Esophagus muscularis mucosa (tissue), 4 donors: ENCODE data around the gene MAP4K4.

Experiments
- EP300 ChIP-seq: sonication (generic); formaldehyde crosslinking; IDR thresholded peaks from one replicate; pipeline ENCODE4 v1.6.1; 2017; ENCODE audit warnings: antibody characterized with exemption
- POLR2A ChIP-seq: fragments of 450-650 bp; IDR thresholded peaks from one replicate; pipeline ENCODE4 v1.6.1; 2017; ENCODE audit warnings: antibody characterized with exemption, moderate library complexity, mild to moderate bottlenecking, low read depth
- POLR2AphosphoS5 ChIP-seq, 2 donors: sonication (generic); formaldehyde crosslinking; IDR thresholded peaks; one replicate each; pipeline ENCODE4 v1.6.1; 2017; ENCODE audit warnings: antibody characterized with exemption in 2 of 2
- TF ChIP-seq, protein P1 (sequence below), 3 experiments: fragments of 200-600 bp in 2 of 3; fragments of 450-650 bp in 1 of 3; sonication (generic) in 2 of 3; IDR thresholded peaks; one replicate each; pipeline ENCODE4 v1.5.1; 2017 to 2019; ENCODE audit warnings: antibody characterized with exemption in 3 of 3, mild to moderate bottlenecking in 2 of 3, moderate library complexity in 1 of 3

GRCh38 chr2:101873543-101873942, 176.0 kb downstream of the MAP4K4 start:
- TF ChIP-seq, protein P1, sequence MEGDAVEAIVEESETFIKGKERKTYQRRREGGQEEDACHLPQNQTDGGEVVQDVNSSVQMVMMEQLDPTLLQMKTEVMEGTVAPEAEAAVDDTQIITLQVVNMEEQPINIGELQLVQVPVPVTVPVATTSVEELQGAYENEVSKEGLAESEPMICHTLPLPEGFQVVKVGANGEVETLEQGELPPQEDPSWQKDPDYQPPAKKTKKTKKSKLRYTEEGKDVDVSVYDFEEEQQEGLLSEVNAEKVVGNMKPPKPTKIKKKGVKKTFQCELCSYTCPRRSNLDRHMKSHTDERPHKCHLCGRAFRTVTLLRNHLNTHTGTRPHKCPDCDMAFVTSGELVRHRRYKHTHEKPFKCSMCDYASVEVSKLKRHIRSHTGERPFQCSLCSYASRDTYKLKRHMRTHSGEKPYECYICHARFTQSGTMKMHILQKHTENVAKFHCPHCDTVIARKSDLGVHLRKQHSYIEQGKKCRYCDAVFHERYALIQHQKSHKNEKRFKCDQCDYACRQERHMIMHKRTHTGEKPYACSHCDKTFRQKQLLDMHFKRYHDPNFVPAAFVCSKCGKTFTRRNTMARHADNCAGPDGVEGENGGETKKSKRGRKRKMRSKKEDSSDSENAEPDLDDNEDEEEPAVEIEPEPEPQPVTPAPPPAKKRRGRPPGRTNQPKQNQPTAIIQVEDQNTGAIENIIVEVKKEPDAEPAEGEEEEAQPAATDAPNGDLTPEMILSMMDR (IDR thresholded peaks at IDR 0.05) = peak in 1 of 3 experiments; percentile 8
- TF ChIP-seq POLR2A (no peak), EP300 (no peak), POLR2AphosphoS5 (IDR thresholded peaks at IDR 0.05) (no peak)
